NCI-H187 (cell line): ENCODE measurements around the gene HSD17B11.
A peak's percentile ranks its signal among the peaks of the same experiment; 100 is the strongest.
"Not testable (repeated sequence)": the region's sequence is repeated elsewhere in the genome, so short reads cannot be mapped to it uniquely, and the experiment has no call there.

ENCODE experiments used
- DNase-seq, 2 experiments: peaks; one replicate each; lab custom pipeline; 2025; lab: John Stamatoyannopoulos, UW

HSD17B11 gene, protein sequence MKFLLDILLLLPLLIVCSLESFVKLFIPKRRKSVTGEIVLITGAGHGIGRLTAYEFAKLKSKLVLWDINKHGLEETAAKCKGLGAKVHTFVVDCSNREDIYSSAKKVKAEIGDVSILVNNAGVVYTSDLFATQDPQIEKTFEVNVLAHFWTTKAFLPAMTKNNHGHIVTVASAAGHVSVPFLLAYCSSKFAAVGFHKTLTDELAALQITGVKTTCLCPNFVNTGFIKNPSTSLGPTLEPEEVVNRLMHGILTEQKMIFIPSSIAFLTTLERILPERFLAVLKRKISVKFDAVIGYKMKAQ

DNA sequence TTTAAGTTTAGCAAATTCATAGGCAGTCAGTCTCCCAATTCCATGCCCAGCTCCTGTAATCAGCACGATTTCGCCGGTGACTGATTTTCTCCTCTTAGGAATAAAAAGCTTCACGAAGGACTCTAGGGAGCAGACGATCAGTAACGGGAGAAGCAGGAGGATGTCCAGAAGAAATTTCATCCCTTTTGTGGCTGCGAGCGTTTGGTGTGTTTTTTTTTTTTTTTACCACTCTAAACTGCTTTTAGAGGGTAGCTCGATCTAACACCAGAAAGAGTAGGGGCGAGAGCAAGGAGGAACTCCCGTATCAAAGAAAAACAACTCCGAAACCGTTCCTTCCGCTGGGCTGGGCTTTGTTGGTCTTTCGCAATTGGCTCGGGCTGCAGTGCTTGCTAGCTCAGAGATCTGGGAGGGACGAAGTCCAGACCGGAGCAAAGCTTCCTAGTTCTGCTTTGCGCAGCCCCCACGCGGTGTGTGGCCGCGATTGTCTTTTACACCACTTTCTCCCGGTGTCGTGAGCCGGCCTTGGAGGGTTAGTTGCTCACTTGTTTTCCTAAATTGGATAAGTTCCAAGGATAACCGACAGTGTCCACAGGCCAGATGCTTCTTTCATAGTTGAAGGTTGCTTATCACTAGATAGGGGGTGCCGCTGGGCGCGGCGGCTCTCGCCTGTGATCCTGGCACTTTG lies at the start of gene HSD17B11:
Gene HSD17B11 (minus strand): TSS at position 298 of the 685 bp plus-strand sequence. CDS start 118 bp downstream, at position 180.
- peak; percentile 63 to 67 for DNase-seq

DNA sequence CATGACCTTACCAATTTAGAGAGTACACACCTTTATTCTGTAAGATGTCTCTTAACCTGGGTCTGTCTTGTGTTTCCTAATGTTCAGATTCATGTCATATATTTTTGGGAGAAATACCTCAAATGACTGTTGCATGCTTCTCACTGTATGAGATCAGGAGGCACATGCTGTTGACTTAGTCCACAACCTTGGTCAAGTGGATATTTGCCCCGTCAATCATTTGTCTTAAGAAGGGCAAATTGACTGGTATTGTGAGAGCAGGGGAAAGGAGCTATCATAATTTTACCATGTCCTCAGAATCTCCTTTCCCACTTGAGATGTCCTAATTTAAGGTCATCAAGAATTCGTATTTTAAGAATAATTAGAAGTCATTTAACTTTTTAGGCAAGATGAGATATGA lies 42.4 kb upstream of the HSD17B11 start:
- no peak for DNase-seq

DNA sequence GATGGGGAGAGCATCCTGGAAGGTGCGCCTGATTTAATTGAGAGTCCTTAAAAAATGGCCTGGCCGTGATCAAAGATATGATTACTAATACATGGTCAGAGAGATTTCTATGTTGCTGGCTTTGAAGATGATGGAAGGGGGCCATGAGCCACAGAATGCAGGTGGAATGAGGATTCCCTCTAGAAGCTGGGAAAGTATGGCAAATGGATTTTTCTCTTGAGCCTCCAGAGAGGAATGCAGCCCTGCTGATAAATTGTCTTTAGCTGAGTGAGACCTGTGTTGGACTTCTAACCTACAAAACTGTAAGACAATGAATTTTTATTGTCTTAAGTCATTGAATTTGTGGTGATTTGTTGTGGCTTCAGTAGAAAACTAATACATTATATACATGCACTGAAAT lies 39.0 kb upstream of the HSD17B11 start:
- no peak for DNase-seq

DNA sequence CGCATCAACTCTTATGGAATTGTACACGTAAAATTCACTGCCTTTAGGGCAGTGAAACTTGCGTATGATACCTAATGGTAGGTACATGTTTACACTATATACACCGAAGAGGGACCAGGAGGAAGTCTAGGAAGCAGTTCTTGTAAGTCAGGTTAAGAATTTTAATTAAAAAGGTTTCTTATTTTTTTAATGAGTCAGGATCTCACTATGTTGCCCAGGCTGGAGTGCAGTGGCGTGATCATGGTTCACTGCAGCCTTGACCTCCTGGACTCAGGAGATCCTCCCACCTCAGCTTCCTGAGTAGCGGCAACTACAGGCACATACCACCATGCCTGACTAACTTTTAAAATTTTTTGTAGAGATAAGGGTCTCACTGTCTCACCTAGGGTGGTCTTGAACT lies 38.0 kb upstream of the HSD17B11 start:
- no peak for DNase-seq

DNA sequence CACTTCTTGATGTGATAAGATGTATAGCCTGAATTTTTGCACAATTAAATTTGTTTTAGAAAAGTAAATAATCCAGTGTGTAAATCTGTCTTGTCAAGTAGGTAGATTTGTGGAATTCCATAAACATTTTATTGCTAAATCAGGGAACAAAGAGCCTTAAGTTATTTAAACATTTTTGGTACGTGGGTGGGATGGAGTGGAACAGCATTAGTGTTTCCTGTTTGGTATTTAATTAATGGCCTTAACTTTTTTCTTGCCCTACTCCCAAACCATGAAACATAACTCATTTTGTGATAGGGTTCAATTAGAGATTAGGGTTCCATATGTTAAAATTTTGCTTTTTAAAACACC lies 36.5 kb upstream of the HSD17B11 start:
- DNase-seq: no peak

DNA sequence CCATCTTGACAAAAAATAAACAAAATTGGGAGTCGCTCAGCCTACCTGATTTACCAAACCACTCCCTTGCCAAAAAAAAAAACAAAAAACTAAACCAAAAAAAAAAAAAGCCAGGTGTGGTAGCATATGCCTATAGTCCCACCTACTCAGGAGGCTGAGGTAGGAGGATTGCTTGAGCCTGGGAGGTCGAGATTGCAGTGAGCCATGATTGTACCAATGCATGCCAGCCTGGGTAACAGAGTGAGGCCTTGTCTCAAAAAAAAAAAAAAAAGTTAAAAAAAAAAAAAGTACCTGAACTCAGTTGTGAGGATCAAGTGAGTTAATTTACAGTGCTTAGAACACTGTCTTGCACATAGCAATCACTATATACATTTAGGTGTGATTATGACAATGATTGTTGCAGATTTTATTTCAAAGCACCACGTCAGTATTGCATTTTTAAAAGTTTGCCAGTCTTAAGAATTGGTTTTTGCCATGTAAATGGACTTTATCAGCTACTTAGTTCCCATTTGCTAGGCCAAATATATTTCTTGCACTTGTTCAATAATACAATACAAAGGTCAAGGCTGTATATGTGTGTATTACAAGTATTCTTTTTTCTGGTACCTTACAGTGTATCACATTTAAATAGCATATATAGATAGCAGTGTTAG lies 36.0 kb upstream of the HSD17B11 start:
- DNase-seq: no peak

DNA sequence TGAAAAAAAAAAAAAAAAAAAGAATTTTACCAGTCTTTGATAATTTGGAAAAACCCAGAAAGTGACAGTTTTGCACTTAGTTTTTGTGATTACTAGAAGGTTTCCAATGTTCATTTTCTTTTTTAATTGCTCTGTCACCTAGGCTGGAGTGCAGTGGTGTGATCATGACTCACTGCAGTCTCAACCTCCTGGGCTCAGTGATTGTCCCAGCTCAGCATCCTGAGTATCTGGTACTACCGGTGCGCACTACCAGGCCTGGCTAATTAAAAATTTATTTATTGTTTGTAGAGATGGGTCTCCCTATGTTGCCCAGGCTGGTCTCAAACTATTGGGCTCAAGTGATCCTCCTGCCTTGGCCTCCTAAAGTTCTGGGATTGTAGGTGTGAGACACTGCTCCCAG lies 34.7 kb upstream of the HSD17B11 start:
- no peak for DNase-seq

DNA sequence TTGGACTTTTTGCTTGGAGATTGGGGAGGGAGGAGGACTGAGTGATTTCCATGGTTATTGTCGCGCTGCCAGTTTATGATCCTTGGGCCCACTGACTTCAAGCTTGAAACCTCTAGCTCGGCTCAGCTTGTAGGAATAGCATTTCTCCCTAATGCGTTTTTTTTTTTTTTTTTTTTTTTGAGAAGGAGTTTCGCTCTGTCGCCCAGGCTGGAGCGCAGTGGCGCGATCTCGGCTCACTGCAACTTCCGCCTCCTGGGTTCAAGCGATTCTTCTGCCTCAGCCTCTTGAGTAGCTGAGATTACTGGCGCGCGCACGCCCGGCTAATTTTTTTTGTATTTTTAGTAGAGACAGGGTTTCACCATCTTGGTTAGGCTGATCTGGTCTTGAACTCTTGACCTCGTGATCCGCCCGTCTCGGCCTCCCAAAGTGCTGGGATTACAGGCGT lies 33.1 kb upstream of the HSD17B11 start:
- not testable (repeated sequence) for DNase-seq

DNA sequence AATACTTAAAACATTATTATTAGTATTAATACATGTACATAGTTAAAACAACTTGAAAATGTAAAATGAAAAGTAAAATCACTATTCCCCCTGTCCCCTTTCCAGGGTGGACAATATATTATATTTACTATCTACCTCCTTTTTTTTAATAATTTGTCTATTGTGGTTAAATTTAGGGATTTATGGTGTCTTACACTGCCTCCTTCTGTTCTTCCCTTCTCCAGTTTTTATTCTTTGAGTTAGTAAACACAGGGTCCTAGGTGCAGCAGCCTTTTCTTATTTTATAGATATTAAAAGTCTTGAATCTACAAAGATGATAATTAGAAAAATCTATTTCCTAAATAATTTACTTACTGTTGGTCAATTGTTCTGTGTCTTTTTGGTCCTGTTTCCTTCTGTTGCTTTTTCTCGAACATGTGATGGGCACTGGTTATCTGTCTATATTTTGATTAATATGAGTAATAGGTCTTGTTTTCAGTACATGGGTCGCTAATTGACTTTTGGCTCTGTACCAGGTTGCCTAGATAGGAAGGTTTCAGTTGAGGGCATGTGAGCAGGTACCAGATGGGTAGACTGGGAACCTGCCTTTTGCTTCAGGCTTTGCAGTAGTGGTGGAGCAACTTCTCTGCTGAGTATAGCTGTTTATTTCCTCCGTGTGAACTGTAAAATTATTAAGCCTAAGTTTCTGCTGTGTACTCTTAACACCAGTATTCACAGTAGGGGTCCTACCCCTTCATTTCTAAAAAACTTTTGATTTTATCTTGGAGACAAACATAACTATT lies 32.5 kb upstream of the HSD17B11 start:
- DNase-seq: no peak

DNA sequence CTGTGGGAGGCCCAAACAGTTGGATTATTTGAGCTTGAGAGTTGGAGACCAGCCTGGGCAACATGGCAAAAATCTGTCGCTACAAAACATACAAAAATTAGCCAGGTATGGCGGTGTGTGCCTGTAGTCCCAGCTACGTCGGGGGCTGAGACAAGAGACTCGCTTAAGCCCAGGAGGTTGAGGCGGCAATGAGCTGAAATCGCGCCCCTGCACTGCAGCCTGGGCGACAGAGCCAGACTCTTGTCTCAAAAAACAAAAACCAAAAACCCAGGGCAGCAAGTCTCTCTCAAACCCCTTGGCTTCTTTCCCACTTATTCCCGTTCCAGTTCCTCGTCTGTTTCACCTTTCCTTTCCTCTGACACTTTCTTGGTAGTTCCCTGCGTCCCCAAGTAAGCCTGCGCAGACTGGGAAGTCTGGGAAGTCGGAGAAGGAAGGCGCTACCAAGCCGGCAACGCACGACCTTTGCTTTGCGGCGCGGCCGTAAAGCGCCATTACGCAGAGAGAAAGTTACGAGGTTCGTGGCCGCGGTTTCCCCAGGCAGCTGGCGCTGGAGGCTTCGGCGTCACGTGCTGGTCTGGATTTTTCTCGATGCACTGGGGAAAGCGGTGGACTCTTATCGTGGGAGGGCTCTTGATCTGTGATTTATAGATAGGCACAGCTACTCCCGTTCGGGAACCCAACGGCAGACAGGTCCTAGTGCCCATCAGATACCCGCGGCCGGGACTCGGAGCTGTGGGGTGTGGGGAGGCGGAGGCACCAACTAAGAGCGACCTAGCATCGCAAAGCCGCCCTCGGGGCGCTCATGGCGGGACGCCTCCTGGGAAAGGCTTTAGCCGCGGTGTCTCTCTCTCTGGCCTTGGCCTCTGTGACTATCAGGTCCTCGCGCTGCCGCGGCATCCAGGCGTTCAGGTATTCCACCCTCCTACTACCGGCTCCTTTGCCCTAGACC lies 31.4 kb upstream of the HSD17B11 start, which contains the start of gene NUDT9:
Gene NUDT9 (plus strand): TSS at position 470 of the 949 bp plus-strand sequence. CDS start 333 bp downstream, at position 803.
- peak; percentile 89 to 90 for DNase-seq

DNA sequence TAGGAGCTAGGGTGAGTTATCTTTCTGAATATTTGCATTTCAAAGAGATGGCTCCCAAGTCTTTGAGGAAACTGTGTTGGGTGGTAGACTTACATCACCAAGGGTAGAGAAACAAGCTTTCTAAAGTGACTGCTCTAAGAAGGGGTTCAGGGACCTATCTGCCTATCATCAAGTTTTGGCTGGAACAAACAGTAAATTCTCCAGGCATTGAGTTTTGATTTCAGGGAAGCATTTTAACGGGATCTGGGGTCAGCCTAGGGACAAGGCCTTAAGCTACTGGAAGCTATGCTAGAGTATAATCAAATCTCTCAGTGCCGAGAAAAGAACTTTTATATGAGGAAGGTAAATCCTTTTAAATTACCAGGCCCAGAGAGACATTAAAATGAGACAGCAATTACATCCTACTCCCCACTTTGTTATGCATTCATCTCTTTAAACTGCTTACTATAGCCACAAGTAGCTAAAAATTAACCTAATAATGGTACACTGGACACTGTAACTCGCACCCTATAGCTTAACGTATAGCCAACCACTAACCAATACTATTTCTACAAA lies 29.4 kb upstream of the HSD17B11 start:
- no peak for DNase-seq

DNA sequence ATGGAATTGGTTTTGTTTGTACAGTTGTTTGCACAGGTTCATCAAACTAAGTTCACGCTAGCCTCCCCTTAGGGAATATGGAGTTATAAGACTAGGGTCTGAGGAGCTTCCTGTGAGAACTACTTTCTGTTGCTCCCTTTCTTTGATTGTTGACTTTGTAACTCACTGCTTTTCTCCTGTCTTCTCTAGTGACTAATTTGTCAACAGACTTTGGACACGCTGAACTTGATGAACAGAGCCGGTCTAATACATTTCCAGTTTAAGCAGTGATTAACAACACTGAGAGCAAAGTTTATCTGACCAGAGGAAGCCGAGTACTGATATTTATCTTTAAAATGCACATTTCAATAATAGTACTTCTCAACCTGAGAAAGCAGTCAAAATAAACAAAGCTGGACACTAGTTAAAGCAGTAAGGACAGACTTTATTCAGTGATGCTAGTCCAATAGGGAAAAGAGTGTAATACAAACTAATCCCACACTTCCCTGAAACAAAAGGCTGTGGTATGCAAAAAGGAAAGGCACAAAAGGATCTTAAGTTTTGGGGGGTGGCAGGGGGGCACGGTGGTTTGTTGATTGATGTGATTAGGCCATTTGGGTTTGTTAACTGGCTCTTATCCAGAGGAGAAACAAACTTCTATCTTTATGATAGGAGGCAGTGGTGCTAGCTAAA lies 28.7 kb upstream of the HSD17B11 start:
- no peak for DNase-seq

DNA sequence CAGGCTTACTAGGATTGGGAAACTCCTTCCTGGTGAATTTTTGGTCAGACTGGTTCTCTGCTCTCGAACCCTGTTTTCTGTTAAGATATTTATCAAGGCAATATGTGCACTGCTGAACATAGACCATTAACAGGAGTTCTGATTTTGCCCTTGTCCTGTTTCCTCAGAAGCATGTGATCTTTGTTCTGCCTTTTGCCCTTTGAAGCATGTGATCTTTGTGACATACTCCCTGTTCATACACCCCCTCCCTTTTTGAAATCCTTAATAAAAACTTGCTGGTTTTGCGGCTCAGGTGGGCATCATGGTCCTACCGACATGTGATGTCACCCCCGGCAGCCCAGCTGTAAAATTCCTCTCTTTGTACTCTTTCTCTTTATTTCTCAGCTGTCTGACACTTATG lies 27.4 kb upstream of the HSD17B11 start:
- not testable (repeated sequence) for DNase-seq

DNA sequence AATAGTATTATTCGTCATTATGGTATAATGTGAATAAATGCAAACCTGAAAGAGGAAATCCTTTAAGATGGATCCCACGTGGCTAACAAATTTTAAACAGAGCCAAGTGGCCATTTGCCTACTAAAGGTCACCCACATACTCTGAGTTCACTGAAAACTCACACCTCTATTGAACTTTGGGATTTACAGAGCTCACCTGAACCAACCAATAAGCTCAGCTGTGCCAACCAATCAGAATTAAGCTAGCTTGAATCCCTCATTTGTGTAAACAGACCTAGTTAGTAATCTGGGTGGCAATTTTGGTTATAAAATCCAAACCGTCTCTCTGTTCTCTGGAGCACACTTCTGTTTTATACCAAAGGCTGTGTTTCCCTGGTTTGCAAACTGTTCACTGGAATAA lies 26.0 kb upstream of the HSD17B11 start:
- DNase-seq: no peak

DNA sequence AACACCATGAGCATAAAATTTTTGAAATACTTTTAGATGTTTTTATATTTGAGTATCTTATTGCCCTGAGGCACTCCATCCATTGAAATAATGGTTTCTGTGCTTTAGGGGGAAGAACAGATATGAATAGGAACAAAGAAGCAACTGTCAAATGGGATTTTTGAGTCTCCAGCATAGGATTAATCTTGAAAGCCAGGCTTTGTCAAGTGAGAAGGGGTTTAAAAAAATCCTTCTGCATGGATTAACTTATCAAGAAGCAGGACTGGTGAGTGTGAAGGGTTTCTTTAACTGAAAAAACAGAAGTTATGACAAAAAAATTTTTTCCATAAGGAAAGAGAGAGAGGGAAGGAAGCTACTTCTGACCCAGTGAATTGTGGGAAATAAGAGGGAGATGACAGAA lies 23.8 kb upstream of the HSD17B11 start:
- DNase-seq: no peak

DNA sequence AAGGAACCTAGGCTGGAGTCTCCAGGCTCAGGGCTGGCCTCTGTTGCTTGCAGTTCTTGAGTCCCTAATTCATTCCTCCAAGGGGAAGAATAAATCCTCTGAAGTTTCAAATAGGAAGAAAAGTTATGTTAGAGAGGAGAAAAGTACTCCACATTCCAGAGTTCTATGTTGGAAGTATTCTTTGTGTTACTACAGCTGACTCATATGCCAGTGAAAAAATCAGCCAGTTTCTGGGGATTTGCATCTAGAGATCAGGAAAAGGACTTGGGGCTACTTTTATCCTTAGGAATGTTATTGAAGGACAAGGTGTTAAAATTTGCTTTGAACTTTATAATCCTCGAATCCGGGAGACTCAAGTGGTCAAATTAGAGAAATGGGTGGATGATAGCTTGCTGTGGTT lies 19.7 kb upstream of the HSD17B11 start:
- DNase-seq: no peak

DNA sequence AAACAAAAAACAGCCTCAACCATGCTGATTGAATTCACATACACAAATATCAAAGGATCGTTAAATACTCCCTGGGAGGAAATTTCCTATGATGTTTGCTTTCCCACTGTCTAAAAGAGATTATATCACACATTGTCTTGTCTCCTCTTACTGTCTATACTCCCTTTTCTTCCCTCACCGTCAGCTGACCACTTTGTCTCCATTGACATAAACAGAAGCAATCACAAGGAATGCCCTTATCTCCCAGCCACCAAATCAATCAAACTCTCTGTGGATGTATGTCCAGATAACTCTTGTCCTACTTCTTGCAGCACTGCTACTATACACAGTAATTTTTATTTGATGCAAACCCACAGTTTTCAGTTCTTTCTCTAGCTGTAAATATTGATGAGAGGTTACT lies 19.2 kb upstream of the HSD17B11 start:
- no peak for DNase-seq

DNA sequence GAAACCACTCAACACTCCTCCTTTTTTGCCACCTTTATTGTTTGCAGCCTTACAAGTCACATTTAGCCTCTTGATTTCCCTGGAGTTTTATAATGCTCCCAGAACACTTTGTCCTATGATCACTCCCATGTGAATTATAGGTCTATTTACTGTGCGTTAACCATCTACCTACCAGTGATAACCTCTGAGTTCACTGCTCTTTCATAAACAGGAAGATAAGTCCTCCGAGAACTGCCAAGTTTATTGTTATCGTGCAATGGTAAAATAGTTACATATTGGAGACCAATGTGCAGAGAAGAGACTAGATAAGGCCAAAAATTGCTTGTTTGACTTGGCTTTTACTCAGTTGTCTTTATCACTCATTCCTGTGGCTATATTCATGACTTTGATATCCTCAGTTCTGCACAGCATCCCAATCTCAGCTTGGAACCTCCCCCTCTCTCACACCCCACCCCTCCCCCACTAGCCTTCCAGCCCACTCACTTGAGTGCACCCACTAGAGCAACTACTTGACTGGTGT lies 18.5 kb upstream of the HSD17B11 start:
- no peak for DNase-seq

DNA sequence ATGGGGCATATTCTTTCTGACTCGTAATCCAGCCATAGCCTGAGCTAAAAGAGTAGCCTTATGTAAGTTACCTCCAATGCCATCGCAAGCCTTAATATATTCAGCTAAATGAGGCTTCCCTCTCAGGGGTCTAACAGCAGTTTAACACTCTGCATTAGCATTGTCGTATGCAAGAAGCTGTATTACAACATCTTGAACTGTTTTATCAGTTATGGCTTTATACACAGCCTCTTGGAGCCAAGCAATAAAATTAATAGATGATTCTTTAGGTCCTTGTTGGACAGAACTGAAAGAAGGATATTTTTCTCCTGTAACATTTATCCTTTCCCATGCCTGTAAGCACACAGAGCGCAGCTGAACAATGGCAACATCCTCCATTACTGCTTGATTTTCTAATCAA lies 15.9 kb upstream of the HSD17B11 start:
- DNase-seq: not testable (repeated sequence)

DNA sequence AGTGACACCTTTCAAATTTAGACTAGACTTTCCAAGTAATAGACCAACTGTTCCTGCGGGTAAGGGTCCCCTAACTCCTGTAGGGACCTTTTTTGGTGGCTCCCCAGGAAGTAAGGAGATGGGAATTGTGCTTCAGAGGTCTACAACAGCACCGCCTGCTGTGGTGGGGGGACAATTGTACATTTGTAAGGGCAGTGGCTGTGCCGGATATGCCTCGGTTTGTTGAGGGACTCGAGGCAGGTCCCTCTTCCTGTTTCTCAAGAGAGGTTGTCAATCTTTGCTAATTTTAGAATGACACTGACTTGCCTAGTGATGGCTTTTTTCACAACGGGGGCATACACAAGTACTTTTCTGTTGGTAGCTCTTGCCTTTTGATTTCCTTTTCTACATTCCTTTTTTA lies 15.5 kb upstream of the HSD17B11 start:
- DNase-seq: no peak
